OCI-LY1 (cell line): ENCODE results near the gene CNTNAP4.

Source experiments
- H2AFZ ChIP-seq: fragments of 200-600 bp; sonication (generic), shearing (Covaris generic); 2 replicates; pipeline ENCODE4 v1.6.0; 2014; ENCODE audit warnings: antibody characterized with exemption, mild to moderate bottlenecking, low read length
- H3F3A ChIP-seq: fragments of 200-600 bp; sonication (generic), shearing (Covaris generic); 2 replicates; pipeline ENCODE4 v1.6.0; 2014; ENCODE audit warnings: mild to moderate bottlenecking, antibody characterized with exemption, low read length, moderate library complexity; ENCODE audit not compliant: insufficient read depth
- H3K27ac ChIP-seq: fragments of 200-600 bp; sonication (generic); 2 replicates; pipeline ENCODE4 v1.5.1; 2014; ENCODE audit warnings: low read length, mixed run types, mild to moderate bottlenecking, low read depth; ENCODE audit not compliant: poor library complexity, severe bottlenecking
- H3K27me3 ChIP-seq: fragments of 200-600 bp; sonication (generic); 2 replicates; pipeline ENCODE4 v1.6.0; 2014; ENCODE audit warnings: antibody characterized with exemption, mild to moderate bottlenecking, low read length, moderate library complexity; ENCODE audit not compliant: insufficient read depth
- H3K36me3 ChIP-seq: fragments of 200-600 bp; sonication (generic); 2 replicates; pipeline ENCODE4 v1.6.1; 2014; ENCODE audit warnings: mild to moderate bottlenecking, antibody characterized with exemption, low read length, moderate library complexity, mixed read lengths; ENCODE audit not compliant: insufficient read depth
- H3K4me1 ChIP-seq: fragments of 200-600 bp; sonication (generic); 2 replicates; pipeline ENCODE4 v1.5.1; 2014; ENCODE audit warnings: mild to moderate bottlenecking, low read length, moderate library complexity; ENCODE audit not compliant: insufficient read depth, severe bottlenecking
- H3K4me2 ChIP-seq: fragments of 200-600 bp; sonication (generic), shearing (Covaris generic); 2 replicates; pipeline ENCODE4 v1.6.1; 2014; ENCODE audit warnings: low read length
- H3K4me3 ChIP-seq: fragments of 200-600 bp; sonication (generic); 2 replicates; pipeline ENCODE4 v1.5.1; 2014; ENCODE audit warnings: low read length, low read depth, mild to moderate bottlenecking, mixed read lengths; ENCODE audit not compliant: poor library complexity, severe bottlenecking
- H3K79me2 ChIP-seq: fragments of 200-600 bp; shearing (Covaris generic); 2 replicates; pipeline ENCODE4 v1.6.1; 2016; ENCODE audit warnings: mixed run types, low read length, mixed read lengths; ENCODE audit not compliant: insufficient read depth
- H3K9ac ChIP-seq: fragments of 200-600 bp; sonication (generic), shearing (Covaris generic); 2 replicates; pipeline ENCODE4 v1.6.1; 2014; ENCODE audit warnings: mild to moderate bottlenecking, low read length, mixed read lengths
- H3K9me2 ChIP-seq: fragments of 200-600 bp; sonication (generic), shearing (Covaris generic); 2 replicates; pipeline ENCODE4 v1.6.1; 2014; ENCODE audit warnings: low read depth, mild to moderate bottlenecking, low read length, mixed read lengths
- H3K9me3 ChIP-seq: fragments of 200-600 bp; shearing (Covaris generic); 2 replicates; pipeline ENCODE4 v1.6.1; 2014; ENCODE audit warnings: low read length, mixed read lengths
- H4K20me1 ChIP-seq: fragments of 200-600 bp; sonication (generic), shearing (Covaris generic); 2 replicates; pipeline ENCODE4 v1.6.0; 2016; ENCODE audit warnings: mild to moderate bottlenecking, low read length; ENCODE audit not compliant: insufficient read depth
- EZH2 ChIP-seq: fragments of 200-600 bp; sonication (generic), shearing (Covaris generic); IDR thresholded peaks from 2 replicates; pipeline ENCODE4 v1.8.0; 2017; ENCODE audit warnings: borderline replicate concordance, mixed run types, mild to moderate bottlenecking, antibody characterized with exemption, low read length, moderate library complexity, mixed read lengths
- TF ChIP-seq, protein P1 (sequence below): fragments of 200-600 bp; sonication (generic), shearing (Covaris generic); IDR thresholded peaks from 2 replicates; pipeline ENCODE4 v1.5.1; 2017; ENCODE audit warnings: mild to moderate bottlenecking, antibody characterized with exemption, low read length, moderate library complexity, mixed read lengths

CNTNAP4 gene

DNA sequence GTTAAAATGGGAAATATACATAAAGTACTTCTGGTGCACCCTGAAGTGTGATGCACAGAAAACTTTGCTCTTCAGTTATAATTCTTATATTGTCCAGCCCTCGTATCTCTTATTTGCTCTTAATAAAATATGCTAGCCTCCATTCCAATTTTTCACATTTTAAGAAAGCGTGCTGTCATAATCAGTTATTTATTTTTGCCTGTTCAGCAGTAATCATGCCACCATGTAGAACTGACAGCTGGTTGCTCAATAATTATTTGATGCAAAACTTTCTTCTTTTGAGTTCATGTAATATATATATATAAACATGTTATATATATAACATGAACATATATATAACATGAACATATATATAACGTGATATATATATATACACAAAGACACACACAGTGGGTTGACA lies 294.6 kb downstream of the CNTNAP4 start:
- Histone ChIP-seq H3K9ac (no peak overlapping the region), H3K9me3 (no peaks in the 10 kb centered on the region), H3F3A (no peaks in the 10 kb centered on the region), H3K27ac (no peak overlapping the region), H3K79me2 (no peaks in the 10 kb centered on the region), H3K4me1 (no peaks in the 10 kb centered on the region), H3K4me3 (no peak overlapping the region), H3K4me2 (no peak overlapping the region), H2AFZ (no peak overlapping the region), H3K9me2 (no peaks in the 10 kb centered on the region), H4K20me1 (no peaks in the 10 kb centered on the region), H3K27me3 (no peaks in the 10 kb centered on the region), H3K36me3 (no peaks in the 10 kb centered on the region)
- TF ChIP-seq EZH2, result no peak

DNA sequence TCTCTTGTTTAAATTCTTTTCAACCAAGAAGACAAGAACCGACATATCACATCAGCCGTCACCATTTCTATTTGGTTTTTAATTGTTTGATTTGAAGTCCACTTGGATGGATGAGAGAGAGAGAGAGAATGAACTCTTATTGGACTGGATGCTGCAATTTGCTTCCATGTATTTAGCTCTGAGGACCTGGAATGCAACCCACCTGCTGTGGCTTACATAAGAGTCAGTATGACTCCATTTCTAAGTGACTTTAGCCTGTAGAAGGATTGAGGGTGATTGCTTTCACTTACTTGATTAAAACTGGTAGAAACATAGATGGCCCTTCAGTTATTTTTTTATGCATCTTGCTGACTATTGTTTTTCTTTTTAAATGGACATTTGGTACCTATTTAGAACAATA lies 296.1 kb downstream of the CNTNAP4 start:
- TF ChIP-seq EZH2, result no peak
- TF ChIP-seq, protein P1, sequence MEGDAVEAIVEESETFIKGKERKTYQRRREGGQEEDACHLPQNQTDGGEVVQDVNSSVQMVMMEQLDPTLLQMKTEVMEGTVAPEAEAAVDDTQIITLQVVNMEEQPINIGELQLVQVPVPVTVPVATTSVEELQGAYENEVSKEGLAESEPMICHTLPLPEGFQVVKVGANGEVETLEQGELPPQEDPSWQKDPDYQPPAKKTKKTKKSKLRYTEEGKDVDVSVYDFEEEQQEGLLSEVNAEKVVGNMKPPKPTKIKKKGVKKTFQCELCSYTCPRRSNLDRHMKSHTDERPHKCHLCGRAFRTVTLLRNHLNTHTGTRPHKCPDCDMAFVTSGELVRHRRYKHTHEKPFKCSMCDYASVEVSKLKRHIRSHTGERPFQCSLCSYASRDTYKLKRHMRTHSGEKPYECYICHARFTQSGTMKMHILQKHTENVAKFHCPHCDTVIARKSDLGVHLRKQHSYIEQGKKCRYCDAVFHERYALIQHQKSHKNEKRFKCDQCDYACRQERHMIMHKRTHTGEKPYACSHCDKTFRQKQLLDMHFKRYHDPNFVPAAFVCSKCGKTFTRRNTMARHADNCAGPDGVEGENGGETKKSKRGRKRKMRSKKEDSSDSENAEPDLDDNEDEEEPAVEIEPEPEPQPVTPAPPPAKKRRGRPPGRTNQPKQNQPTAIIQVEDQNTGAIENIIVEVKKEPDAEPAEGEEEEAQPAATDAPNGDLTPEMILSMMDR, result no peak
- Histone ChIP-seq H3F3A (no peaks in the 10 kb centered on the region), H2AFZ (no peak overlapping the region), H3K4me1 (no peaks in the 10 kb centered on the region), H3K4me2 (no peak overlapping the region), H3K36me3 (no peaks in the 10 kb centered on the region), H3K27ac (no peak overlapping the region), H3K79me2 (no peaks in the 10 kb centered on the region), H4K20me1 (no peaks in the 10 kb centered on the region), H3K9me2 (no peaks in the 10 kb centered on the region), H3K9me3 (no peaks in the 10 kb centered on the region), H3K4me3 (no peak overlapping the region), H3K27me3 (no peaks in the 10 kb centered on the region), H3K9ac (no peak overlapping the region)

- H3F3A ChIP-seq, result no peaks in the 10 kb centered on the region
- no peak overlapping the region for H3K4me3 ChIP-seq
- no peak overlapping the region for H3K9ac ChIP-seq
- H3K4me2 ChIP-seq, result no peak overlapping the region
- H3K27ac ChIP-seq, result no peak overlapping the region
- H3K36me3 ChIP-seq, result no peaks in the 10 kb centered on the region
- no peaks in the 10 kb centered on the region for H3K9me3 ChIP-seq
- H4K20me1 ChIP-seq, result no peaks in the 10 kb centered on the region
- no peaks in the 10 kb centered on the region for H3K79me2 ChIP-seq
- no peak overlapping the region for H2AFZ ChIP-seq
- no peaks in the 10 kb centered on the region for H3K4me1 ChIP-seq
- no peaks in the 10 kb centered on the region for H3K9me2 ChIP-seq
- H3K27me3 ChIP-seq, result no peaks in the 10 kb centered on the region
- TF ChIP-seq, protein P1, result no peak
- no peak for TF ChIP-seq EZH2
These were observed 297.4 kb downstream of the CNTNAP4 start for GRCh38 chr16:76574651-76575050.

GRCh38 chr16:76576526-76576925 lies 299.3 kb downstream of the CNTNAP4 start:
- Histone ChIP-seq H3K4me2 (no peak overlapping the region), H3K27ac (no peak overlapping the region), H3K79me2 (no peaks in the 10 kb centered on the region), H3K36me3 (no peaks in the 10 kb centered on the region), H3K9me3 (no peaks in the 10 kb centered on the region), H4K20me1 (no peaks in the 10 kb centered on the region), H3K27me3 (no peaks in the 10 kb centered on the region), H3K9me2 (no peaks in the 10 kb centered on the region), H2AFZ (no peak overlapping the region), H3K4me3 (no peak overlapping the region), H3K4me1 (no peaks in the 10 kb centered on the region), H3F3A (no peaks in the 10 kb centered on the region), H3K9ac (no peak overlapping the region)
- TF ChIP-seq, protein P1, result no peak
- no peak for TF ChIP-seq EZH2
